NCI-H1417 treated with DMSO at 0.1 percent for 48 hours (cell line): Measurements from ENCODE around the gene ZNF536.
"Not testable (repeated sequence)": the region's sequence is repeated elsewhere in the genome, so short reads cannot be mapped to it uniquely, and the experiment has no call there.

Experiments
- DNase-seq: peaks from one replicate; lab custom pipeline; 2025; lab: John Stamatoyannopoulos, UW

The ZNF536 gene

DNA sequence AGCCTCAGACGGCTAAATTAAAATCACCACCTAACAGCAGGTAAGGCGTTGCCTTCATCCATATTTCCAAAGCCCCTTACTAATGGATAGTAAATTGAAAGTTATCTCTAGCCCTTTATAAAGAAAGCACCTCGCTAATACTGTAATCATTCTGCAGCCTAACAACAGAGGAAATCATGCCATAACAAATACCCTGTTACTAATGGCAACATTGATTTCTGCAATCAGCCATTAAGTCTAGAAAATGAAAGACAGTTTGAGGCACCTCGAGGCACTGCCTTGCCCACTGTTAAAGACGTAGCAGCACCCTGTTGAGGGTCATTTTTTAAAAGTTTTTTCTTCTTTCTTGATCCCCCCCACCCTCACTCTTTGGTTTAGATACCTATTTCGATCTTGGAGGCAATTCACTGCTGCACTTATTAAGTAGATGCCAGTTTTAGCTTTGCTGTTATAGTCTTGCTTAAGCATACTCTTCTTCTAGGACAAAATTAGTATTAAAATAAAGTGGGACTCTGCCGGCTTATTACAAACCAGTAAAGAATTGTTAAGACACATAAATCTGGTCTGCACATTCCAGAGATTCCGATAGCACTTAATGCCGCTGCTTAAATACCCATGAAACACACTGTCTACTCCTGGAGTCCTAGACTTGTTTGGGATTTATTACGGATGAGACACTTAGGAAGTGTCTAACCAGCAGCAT lies 74.8 kb downstream of the ZNF536 start:
- no peak for DNase-seq

DNA sequence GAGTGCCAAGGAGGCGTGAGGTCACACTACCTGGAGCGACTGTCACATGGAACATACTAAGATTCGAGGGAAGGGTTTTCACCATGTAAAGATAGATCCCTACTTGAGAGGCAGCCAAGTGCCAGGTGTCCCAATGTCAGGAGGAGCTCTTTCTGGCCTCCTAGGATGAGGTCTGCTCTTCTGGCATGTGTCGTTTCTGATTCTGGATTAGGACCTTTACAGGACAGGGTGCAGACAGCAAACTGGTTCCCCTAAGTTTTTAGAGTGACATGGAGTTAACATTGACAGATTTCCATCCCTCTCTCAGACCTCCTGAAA lies 75.3 kb downstream of the ZNF536 start:
- DNase-seq, result no peak

DNA sequence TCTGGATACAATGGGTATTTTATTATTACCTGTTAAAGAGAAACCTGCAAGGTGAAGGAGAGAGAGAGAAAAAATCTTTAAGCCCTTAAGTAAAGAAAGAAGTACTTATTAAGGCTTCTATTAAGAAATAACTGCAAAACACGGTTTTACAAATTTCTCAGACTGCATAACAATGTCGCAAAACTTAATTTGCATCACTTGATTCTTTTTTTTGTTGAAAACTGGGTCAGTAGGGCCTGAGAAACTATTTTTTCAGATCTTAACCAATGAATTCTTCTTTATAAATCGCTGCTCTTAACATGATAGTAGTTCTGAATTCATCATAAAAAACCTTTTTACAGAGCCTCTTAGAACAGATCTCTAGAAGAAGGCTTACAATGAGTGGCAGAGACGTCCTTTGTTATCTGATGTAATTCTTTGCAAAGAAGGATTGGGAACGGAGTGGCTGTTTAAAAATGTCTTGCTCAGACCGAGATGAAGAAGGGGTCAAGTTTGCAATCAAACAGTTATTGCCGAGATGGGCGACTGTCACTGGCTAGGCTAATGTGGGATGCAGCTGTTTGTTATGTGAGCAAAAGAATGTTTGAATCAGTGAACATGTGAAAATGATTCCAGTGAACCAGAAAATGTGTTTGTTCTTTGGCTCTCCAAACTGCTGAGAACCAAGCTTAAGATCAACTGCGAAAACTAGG lies 76.3 kb downstream of the ZNF536 start:
- DNase-seq, result no peak

DNA sequence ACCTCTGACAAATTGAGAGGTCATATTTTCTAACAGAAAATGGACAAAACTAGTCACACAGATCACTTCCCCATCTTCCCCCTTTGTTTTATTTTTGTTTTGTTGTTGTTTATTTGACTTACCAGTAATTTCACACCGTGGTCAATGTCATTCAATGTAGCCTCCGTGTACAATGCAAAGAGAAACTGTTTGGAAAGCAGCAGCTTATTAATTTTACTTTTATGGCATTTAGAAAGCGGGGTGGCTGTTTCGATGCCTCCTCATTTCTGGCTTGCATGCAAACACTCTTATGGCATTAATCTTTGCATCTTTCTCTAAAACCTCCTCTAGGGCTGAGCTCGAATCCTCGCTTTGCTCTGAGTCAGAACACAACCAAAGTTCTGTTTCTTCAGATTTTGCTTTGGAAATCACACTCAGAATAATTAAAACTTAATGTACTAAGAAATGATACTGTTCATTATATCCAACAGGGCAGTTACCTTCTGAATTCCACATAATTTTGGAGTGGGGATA lies 77.0 kb downstream of the ZNF536 start:
- no peak for DNase-seq

DNA sequence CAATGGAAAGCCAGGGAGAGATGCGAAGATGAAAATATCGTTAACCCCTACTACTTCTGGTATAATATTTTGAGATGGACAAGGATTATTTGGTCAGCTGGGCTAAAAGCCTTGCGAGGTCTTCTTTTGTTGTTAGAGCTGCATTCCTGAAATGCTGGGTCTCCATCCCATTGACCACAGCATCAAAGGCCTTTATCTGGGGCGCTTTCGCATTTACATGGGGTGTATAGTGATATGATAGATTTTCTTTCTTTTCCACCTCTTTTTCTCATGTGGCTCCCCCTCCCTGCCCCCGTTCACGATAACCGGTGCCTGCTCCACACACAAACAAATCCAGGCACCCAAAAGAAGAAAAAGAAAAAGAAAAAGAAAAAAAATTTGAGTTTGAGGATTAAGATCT lies 77.5 kb downstream of the ZNF536 start:
- no peak for DNase-seq

DNA sequence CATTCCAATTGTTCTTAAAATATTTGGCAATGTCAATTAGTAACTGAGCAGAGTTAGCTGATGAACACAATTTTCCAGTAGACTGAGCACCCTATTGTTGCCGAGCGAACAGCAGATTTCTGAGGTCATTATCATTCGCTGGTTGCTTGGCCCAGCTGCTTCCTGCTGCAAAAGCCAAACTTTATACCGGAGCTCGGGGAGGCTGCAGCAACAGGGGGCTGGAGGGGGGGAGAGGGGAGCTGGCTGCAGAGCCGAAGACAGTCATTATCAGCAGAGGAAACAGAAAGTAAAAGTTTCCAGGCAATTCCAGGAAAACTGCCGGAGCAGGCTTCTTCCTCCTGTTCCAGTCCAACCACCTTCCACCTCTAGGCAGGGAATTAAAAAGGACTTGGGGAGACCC lies 77.9 kb downstream of the ZNF536 start:
- no peak for DNase-seq

DNA sequence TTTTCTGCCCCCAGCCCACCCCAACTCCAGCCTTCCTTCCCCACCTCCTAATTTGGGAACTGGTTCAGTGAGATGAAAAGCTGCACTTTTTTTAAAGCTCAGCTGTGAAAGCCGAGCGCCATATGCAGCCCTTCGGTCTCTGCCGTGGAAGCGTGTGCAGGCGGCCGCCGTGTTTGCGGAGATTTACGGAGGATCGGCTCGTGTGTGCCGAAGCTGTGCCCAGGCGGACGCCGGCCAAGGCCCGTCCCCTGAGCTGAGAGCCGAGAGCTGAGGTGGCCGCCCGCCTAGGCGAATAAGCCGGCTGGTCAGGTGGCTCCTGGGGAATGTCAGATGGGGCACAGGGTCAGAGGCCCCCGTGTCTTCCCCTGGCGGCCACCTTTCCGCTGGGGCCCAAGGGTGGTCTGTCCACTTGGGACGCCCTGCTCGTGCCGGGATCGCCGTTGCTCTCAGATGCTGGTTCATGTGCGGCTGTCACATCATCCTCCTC lies 78.7 kb downstream of the ZNF536 start:
- no peak for DNase-seq

DNA sequence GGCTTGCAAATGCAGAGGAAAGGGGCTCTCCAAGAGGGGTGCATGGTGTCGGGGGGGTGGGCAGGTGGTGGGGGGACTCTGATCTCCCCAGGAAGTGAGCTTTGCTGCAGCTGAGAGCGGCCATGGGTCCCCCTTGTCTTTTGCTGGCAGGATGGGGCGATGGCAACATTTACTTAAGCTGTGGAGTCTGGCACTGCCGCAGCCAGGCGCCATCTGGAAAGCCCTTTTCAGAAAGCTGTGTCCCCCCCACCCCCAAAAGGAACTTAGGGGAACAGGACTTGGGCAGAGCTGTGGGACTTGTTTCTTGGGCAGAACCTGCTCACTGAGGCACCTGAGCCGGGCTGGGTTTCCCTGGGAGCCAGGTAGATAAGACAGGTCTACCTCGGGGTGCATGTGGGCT lies 80.7 kb downstream of the ZNF536 start:
- no peak for DNase-seq

DNA sequence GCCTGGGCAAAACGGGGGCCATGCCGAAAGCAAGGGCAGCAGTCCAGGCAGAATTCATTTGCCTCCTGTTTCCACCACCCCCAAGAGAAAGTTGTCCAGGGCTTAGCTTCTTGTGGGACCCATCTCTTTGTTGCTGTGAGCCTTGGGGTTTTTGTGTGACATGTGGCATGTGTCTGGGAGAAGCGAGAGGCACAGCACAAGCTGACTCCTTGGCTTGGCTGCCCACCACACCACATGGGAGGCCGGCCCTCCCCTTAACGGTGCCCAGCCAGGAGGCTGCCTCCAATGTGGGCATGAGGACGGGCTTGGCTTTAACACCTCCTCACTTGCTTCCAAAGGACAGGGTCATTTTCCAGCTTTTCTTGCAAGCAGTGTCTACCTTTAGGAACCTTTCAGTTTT lies 81.6 kb downstream of the ZNF536 start:
- no peak for DNase-seq

DNA sequence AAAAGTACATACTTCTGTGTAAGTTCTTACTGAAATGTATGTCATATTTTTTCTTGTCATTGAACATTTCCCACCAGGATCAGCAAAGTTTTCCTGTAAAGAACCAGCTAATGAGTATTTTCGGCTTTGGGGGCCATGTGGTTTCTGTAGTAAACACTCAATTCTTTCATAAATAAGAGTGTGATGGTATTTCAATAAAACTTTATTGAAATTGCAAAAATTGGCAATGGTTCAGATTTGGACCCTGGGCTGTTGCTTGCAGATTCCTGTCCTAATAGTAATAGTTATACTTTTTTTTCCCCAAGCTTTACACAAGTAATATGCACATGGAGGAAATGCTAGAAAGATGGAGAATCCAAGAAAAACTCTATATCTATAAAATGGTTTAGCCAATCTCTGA lies 83.7 kb downstream of the ZNF536 start:
- DNase-seq, result no peak

DNA sequence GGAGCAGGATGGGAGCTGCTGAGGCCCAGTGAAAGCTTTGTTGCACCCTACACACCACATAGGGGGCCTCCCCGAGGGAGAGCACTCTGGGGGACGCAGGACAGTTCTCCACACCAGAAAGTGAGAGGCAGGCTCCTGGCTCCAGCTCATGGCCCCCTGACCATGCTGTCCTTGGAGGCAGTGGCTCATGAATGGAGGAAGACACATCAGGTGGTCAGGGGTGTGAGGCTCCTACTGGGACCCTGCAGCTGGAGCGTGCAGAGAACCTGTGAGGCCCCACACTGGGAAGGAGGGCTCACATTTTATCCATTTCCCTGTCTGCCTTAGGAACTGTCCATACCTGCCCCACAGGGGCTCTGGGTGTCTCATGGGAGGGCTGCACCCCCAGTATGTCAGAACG lies 85.3 kb downstream of the ZNF536 start:
- DNase-seq, result no peak

DNA sequence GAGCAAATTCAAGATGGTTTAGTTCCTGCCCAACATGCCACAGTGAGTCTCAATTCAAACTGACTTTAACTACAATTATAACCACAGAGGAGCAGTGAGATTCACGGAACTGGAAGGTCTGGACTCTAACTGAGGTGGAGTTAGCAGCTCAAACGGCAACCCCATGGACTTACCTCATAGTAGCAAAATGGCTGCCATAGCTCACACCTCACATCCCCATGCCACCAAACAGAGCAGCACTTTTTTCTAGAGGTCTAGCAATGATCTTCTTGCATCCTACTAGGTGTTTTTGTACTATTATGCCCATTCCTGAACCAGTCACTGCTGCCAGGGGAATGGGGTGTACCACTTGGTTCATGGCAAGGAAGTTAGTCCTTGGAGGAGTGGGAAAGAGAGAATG lies 87.7 kb downstream of the ZNF536 start:
- no peak for DNase-seq

DNA sequence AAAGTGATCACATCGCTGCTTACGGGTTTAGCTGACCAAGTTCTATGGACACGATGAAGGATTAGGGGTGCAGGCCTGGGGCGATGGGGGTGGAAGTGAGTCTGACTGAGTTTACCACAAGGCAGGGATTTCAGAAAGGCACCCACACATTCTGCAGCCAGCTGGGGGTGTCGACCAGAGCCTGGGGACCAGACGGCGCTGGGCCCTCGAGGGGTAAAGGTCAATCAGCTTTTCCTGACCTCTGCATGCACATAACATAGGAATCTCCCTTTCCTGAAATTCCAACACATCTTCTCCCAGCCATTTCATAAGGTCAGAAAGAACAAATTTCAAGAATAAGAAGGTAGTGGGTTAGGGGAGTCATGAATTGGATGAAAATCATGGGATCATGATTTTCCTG lies 92.0 kb downstream of the ZNF536 start:
- DNase-seq, result no peak

DNA sequence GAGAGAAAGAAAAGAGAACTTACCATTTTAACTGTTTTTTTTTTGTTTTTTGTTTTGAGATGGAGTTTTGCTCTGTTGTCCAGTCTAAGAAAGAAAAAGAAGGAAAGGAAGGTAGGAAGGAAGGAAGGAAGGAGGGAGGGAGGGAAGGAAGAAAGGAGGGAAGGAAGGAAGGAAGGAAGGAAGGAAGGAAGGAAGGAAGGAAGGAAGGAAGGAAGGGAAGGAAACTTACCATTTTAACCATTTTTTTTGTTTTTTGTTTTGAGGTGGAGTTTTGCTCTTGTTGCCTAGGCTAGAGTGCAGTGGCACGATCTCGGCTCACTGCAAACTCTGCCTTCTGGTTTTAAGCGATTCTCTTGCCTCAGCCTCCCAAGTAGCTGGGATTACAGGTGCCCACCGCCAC lies 94.4 kb downstream of the ZNF536 start:
- DNase-seq, result not testable (repeated sequence)

DNA sequence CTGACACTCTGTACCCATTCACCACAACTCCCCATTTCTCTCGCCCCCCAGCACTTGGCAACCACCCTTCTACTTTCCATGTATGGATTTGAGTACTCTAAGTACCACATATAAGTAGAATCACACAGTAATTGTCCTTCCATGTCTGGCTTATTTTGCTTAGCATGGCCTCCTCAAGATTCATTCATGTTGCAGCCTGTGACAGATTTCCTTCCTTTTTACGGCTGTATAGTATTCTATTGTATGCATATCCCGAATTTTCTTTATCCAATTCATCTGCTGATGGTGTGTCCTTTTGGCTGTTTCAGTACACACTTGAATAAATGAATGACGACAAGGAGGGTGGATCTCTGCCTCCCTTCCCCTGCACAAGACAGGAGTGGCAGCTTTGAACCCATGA lies 95.1 kb downstream of the ZNF536 start:
- DNase-seq, result no peak

DNA sequence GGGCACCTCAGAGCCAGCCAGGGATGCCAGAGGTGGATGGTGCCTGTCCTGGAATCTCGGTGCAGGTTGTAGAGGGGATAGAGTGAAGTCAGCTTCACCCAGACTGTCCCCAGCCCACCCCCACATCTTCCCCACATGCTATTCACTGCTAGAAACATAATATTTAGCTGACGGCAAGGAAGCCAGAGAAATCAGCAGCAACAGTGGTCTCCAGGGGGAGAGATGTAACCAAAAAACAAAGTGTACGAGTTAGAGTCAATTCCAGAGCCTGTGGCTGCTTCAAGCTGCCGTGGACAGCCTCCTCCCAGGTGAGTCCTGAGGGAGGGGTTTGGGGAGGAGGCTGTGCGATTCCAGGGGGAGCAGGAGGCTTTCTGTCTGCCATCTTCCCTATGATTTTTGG lies 97.6 kb downstream of the ZNF536 start:
- no peak for DNase-seq

DNA sequence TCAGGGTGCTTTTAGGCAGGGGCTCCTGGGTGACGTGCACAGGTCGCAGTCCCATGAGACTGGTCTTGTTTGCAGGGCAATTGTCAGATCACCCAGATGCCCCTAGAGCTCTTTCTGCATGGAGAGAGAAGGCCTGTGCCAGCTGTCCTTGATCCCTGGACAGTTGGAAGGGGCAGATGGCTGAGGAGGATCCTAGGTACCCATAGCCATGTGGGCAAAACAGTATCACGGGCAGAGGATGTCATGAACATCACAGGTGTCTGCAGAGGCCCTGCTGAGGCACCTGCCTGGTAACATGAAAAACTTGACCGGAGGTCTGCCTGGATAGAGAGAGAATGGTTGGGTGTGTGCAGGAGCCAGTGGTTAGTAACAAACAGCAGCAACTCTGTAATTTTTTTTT lies 99.3 kb downstream of the ZNF536 start:
- DNase-seq, result no peak

DNA sequence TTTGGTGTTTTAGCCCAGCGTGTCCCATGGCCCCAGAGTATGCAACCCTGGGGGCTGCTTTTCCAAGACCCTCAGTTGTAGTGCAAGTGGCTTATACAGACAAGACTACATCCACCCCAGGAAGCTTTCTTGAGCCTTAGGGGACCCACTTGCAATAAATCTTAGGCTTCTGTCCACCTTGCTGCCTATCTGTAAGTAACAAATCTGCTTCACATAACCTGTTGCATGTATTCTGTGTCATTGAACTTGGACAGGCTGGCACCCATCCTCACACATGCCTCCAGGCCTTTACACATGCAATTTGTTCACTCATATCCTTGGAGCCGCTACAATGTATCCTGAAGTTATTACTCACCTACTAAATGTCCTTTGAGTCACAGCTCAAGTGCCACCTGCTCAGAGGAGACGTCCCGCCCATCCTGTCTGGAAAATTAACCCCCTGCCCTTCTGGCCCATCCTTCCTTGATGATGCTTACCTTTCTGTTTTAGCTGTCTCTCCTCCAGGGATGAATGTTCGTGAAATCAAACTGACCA lies 101.2 kb downstream of the ZNF536 start:
- DNase-seq, result no peak

DNA sequence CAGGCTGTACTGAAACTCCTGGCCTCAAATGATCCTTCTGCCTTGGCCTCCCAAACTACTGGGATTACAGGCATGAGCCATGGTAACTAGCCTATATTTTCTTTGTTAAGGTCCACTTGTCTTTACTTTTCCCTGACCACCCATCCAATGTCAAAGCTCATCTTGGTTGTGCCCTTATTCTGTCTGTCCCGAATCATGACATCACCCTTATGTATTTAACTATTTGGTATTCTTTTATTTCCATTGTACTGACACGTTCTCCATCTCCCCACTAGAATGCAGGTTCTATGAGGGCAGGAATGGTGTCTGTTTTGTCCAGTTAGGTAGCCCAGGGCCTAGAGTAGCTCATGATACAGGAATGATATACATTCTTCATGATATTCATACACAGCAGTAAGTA lies 104.8 kb downstream of the ZNF536 start:
- DNase-seq, result no peak

DNA sequence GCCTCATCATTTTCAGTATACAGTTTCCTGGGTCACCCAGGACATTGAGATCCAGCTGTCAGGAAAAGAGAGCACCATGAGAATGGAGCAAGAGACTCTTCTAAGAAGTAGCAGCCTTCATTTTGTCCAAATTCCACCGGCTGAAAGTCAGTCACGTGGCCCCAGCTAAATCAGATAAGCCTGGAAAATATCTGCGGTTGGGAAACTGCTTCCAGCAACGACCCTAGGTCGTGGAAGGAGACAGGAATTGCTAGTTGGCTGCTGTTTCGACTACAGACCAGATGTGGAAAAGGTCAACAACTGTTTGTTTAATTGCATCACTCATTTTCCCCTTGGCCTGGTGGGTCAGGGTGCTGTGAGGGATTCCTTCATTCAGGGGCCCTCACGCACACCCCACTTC lies 107.0 kb downstream of the ZNF536 start:
- no peak for DNase-seq

DNA sequence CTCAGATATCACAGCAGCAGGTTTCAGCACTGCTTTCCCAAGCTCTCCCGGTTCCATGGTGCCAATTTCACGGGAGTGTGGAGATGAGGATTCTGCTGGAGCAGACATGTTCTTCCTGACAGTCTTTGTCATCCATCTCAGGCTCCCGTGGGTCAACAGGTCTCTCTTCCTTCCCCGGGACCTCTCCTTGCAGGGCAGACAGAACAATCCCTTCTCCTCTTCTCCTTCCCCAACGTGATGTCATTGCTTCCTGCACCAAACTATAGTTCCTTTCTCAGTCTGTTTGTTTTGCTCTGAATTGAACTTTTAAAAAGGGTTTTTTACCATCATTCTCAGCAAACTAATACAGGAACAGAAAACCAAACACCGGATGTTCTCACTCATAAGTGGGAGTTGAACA lies 107.9 kb downstream of the ZNF536 start:
- no peak for DNase-seq

DNA sequence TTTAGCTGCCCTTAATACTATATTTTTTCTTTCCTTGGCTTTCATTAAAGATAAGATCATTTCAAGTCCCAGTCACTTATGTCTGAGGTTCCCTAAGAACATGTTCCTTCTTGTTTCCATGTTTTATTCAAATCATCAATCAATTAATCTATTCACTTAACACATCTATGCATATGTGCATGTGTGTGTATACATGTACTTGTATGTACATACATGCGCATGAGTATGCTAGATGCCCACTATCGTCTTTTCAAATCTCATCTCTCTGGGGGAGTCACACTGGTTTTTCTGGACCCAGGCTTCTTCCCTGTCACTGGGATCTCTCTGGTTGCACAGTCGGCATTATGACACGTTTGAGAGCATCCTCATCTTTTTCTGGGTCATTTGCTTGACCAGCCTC lies 108.9 kb downstream of the ZNF536 start:
- no peak for DNase-seq

DNA sequence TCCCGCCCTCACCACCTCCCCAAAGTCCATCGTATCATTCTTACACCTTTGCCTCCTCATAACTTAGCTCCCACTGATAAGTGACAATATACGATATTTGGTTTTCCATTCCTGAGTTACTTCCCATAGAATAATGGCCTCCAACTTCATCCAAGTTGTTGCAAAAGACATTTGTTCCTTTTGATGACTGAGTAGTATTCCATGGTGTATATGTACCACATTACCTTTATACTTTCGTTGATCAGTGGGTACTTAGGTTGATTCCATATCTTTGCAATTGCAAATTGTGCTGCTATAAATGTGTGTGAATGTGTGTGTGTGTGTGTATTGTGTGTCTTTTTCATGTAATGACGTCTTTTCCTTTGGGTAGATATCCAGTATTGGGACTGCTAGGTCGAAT lies 109.6 kb downstream of the ZNF536 start:
- no peak for DNase-seq

DNA sequence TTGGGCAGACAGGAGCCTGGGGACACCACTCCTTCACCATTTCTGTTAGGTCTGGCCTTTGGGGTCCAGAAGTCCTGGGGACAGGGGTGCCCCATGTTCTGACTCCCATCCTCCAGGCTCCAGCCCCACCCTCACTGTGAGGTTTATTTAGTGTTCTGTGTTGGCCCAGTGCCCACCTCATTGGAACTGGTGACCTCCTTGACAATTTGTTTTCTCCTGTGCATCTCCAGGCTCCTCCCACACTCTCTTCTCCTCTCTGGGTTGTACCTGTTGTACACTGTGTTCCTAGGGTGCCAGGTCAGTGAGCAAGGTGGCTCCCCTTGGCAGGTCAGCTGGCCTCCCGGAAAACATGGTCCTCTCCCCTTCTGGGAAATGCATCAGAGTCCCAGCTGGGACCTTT lies 110.8 kb downstream of the ZNF536 start:
- no peak for DNase-seq
